Erythroblast (primary cell): ENCODE measurements around the gene SOX8.

Source experiments
- DNase-seq, 2 experiments: peaks; one replicate each; lab custom pipeline; 2025; lab: John Stamatoyannopoulos, UW
- GATA1 ChIP-seq: IDR thresholded peaks from 2 replicates; pipeline ENCODE4 v1.6.1; 2011; ENCODE audit warnings: low read depth, mild to moderate bottlenecking, control low read depth, low read length, moderate library complexity
- POLR2A ChIP-seq: IDR thresholded peaks from 2 replicates; pipeline ENCODE4 v1.6.1; 2011; ENCODE audit warnings: mild to moderate bottlenecking, low read length

The SOX8 gene

DNA sequence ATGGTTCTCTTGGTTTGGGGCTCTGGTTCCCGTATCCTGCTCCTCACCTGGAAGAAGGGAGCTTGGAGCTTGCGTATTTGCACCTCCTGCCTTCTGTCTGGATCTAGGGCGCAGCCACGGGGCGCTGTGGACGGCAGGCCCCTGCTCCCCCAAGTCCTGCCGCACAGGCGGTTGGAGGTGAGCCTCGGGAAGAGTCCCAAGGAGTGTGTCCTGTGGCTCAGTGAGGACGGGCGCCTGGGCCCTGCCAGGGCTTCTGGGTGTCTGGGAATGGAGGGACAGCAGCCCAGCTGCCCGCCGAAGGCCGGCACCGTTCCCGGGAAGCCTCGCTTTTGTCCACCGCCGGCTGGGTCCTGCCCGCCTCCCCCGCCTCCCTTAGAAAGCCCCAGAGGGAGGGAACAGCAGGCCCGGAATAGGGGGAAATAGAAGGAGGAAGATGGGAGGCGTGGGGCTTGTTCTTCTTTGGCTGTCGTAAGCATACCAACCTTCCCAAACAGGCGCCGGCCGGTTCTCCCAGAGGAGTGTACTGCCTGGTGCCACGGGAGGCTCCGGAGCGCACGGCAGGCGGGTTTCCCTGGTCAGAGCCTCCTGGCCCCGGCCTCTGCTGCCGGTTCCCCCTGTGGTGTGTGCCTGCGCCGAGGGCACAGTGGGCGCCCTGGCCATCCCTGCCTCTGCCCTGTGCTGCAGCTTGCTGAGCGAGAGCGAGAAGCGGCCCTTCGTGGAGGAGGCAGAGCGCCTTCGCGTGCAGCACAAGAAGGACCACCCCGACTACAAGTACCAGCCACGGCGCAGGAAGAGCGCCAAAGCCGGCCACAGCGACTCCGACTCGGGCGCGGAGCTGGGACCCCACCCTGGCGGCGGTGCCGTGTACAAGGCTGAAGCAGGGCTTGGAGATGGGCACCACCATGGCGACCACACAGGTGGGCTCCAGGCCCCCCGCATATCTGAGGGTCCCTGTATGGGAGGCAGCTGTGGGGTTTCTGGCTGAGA, 1.8 kb downstream of the SOX8 start:
- TF ChIP-seq POLR2A (no peak), GATA1 (no peak)
- no peak for DNase-seq

DNA sequence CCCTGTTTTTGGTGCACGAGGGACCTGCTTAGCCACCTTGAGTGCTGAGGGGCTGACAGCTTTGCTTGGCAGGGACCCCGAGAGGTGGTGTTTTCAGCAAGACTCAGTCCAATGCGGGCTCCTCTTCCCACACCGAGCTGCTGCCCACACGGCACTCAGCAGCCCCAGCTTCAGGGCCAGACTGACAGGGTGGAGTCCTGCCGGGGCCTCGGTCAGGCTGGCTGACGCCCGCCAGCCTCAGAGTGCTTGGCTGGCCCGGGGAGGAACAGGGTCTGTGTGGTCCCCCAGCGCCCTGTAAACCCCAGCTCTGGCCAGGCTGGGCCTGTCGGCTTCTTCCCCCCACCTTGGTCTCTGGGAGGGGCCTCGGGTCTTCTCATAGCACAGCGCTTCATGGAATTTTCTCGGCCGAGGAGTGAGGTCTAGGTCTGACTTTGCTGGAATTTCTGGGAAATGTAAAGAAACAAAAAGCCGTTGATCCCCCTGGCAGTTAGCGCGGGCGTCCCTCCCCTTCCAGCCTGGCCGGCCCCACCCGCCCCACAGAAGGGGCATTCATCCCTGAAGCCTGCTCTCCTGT, 2.6 kb downstream of the SOX8 start:
- TF ChIP-seq POLR2A (no peak), GATA1 (no peak)
- no peak for DNase-seq

DNA sequence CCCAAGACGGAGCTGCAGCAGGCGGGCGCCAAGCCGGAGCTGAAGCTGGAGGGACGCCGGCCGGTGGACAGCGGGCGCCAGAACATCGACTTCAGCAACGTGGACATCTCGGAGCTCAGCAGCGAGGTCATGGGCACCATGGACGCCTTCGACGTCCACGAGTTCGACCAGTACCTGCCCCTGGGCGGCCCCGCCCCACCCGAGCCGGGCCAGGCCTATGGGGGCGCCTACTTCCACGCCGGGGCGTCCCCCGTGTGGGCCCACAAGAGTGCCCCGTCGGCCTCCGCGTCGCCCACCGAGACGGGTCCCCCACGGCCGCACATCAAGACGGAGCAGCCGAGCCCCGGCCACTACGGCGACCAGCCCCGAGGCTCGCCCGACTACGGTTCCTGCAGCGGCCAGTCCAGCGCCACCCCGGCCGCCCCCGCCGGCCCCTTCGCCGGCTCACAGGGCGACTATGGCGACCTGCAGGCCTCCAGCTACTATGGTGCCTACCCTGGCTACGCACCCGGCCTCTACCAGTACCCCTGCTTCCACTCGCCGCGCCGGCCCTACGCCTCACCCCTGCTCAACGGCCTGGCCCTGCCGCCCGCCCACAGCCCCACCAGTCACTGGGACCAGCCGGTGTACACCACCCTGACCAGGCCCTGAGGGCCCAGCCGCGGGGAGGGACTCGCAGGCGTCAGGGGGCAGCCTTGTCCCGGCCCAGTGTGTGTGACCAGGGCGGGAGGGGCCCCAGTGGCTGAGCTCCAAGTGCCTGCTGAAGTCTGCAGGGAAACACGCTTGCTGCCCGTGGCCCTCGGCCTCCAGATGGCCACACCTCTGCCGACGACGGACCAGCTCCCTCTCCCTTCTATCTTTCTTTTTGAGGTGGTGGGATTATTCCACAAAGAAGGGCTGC, 3.4 kb downstream of the SOX8 start:
- TF ChIP-seq GATA1 (no peak), POLR2A (no peak)
- no peak for DNase-seq

DNA sequence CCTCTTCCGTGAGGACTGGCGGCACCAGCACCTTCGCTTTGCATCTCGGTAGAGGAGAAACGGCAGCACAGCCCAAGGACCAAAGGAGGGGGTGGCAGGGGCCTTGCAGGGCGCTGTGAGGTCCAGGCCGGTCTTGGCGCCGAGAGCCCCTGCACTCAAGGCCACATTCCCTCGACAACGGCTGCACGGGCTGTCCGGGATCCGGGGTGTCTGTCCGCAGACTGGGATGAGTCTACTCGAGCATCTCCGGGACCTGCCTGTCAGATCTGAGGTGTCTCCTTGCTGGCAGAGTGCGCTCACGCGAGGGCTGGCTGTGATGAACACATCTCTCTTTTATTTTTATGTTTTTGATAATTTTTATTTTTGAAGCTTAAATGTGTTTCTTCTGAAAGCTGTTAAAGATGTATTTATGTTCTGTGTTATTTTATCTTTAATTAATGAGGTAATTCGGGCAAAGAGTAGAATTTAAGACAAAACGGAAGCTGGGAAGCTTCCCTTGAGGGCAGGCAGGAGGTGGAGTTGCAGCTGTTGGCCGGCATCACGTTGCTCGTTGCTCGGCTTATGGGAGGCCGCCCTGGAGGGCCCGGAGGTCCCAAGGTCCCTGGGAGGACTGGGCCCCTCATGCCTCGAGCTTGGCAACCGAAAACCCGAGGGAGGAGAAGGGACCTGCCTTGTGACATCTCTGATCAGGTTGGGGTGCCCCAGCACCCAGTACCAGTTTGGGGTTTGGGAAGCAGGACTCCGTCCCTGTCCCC, 4.3 kb downstream of the SOX8 start:
- no peak for TF ChIP-seq GATA1
- no peak for TF ChIP-seq POLR2A
- DNase-seq: no peak

DNA sequence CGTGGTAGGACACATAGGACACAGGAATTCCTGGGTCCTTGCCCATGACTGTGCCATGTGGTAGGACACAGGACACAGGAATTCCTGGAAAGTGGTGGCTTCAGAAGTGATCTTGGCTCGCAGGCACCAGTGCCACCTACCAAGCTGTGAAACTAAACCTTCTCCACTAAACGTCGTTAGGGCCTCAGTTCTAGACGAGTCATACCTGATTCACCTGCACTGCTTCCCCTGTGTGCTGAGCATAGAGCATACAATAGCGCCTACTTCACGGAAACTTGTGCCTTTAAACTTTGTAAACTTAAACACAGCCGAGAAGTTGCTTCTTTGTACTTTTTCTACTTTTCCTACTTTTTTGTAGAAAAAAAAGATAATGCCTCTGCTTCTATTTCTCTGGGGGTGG, 4.8 kb downstream of the SOX8 start:
- DNase-seq: no peak
- TF ChIP-seq GATA1: no peak
- TF ChIP-seq POLR2A: no peak

DNA sequence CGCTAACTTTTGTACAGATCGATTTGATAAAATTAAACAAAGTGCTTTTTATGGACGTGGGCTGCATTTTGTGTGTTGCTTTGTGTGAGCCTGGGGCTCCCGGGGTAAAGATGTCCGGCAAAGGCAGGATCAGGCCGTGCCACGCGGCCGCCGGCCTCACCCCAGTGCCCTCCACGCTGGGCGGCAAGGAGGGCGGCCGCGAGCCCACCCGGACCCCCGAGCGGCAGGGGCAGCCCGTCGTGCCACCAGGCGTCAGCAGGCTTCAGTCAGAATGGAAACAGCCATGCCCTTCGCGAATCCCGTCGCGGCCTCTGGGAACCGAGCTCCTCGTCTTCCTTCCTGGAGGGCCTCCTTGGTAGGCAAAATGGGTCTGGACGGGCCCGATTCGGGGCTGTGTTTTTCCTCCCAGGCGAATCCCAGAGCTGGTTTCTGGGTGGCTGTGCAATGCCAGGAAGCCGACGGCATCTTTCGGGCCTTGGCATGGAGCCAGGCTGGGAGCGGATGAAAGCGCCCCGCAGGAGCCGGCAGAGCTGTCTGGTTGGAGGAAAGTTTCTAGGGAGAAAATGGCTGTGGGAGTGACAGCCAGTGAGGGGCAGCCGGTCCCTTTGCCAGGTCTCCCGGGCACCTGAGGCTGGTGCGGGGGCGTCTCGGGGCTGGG, 5.5 kb downstream of the SOX8 start:
- DNase-seq: no peak
- TF ChIP-seq POLR2A (no peak), GATA1 (no peak)

DNA sequence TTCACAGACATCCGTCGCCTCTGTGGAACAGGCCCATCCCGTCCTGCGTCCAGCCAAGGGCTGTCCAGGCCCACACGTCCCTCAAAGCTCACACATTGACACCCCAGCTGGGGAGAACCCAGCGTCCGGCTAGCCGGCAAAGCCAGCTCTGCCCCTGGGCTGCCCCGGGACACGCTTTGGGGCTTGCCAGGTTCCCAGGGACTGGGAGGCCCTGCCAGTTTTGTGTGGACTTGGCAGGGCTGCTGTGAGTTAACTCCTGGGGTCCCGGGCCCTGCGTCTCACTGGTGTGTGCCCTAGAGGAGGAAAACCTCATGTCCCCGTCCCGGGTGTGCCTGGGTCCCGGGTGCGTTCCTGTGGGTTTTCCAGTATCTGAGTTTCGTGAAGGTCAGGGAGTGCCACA, 6.3 kb downstream of the SOX8 start:
- TF ChIP-seq POLR2A: no peak
- TF ChIP-seq GATA1: no peak
- DNase-seq: no peak

DNA sequence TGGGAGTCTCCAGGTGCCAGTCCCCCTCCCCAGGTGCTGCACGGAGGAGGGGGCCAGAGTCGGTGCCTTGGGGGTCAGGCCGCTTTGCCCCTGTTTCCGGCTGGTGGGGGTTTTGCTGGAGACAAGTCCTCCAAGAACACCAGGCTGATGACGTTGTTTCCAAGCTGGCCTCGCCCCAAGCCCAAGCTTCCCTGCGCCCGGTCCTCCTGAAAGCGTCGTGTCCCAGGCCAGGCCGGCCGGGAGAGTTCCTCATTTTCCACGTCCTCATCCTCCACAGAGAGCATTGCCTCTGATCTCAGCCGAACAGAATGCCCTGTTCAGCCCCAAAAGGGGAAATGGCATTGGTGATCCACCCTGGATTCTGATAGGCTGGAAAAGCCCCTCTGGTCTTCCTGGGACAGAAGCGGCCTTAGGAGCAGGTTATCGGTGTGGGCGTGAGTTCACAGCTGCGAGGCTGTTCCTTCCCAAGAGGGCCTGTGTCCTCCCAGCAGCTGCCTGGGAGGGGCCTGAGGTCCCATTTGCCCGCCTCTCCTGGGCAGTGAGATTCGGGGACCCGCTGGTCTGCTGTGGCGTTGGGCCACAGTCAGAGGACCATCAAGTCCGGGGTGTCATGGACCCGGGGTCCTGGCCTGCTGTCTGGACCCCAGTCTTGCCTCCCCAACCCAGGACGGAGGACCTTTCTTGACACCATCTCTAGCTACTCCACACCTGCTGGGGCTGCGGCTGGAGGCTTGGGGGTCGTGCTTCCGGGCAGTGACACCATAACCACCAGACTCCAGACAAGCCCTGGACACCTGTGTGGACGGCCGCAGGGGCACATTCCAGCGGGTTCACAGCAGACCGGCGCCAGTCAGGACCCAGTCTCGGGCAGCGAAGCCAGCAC, 7.1 kb downstream of the SOX8 start:
- no peak for DNase-seq

DNA sequence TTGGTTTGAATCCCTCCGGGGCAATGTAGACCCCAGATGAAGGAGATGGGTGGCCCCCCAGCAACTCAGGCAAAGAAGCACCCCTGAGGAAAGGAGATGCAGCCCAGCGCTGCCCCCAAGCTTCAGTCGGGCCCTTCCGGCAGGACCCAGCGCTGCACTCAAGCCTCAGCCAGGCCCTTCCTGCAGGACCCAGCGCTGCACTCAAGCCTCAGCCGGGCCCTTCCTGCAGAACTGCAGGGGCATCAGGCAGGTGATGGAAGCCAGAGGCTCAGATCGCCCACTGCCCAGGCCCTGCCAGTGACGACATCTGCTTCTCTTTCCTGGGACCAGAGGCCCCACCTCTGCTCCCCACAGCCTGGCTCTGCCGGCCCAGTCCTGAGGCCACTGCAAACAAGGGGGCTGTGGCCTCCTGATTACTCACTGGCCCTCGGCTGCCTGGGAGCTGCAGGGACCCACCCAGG, 7.8 kb downstream of the SOX8 start:
- DNase-seq: no peak
- TF ChIP-seq GATA1 (no peak), POLR2A (no peak)

More for the DNA sequence above, 7.1 kb downstream of the SOX8 start:
- TF ChIP-seq GATA1: no peak
- TF ChIP-seq POLR2A: no peak

DNA sequence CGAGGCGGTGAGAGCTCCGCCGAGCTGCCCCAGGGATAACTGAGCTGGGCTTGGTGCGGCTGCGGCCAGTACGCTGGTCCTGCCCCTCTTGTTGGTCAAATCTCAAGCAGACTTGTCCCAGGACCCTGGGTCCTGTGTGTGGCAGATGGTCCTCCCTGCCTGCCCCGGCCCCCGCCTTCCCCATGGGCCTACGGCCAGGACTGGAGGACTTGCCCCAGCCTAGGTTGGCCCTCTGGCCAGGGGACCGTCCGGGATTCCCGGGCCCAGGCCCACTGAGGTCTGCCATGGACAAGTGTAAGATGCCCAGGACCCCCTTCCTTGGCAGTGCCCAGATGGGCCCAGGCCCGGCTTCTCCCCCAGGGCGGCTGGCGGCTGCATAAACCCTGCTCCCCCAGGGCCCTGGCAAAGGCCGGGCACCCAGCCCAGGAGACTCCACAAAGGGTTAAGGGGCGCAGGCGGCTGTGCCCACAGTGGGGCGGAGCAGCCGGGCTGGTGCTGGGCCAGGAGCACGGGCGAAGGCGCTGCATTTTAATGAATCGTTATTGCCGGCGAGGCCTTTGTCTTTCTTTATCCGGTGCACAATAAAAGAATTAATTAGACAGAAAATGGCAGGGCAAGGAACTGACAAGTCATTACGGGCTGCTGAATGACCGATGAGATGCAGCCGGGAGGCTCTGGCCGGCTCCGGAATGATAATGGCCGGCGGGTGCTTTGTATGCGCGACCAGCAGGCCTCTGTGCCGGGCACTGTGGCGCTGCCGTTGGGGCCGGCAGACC, 9.1 kb downstream of the SOX8 start:
- TF ChIP-seq POLR2A (no peak), GATA1 (no peak)
- no peak for DNase-seq

DNA sequence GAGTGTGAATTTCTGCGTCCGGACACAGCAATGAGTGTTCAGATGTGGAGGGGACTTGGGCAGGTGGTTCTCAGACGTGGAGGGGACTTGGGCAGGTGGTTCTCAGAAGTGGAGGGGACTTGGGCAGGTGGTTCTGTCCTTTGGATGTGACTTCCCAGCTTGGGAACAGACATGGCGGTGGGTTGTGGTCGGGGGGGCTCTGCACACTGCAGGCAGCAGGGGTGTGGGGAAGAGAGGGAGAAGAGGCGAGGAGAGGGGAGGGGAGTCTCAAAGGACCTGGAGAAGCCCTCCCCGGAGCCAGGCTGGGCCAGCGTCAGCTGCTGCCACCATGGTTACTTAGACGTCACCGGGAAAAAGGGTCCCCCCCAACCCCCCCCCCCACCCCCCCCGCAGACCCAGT, 9.8 kb downstream of the SOX8 start:
- DNase-seq: no peak
- TF ChIP-seq GATA1: no peak
- no peak for TF ChIP-seq POLR2A
